Hepatocyte (in vitro differentiated cells): ENCODE data around the gene RNU6-9. TPM values are rescaled to one million over a fixed set of nuclear protein-coding genes. Genes with fewer than 3 reads are reported as not detected.

Experiments
- DNase-seq: peaks from one replicate; pipeline ENCODE4 v3.0.0-alpha.2; 2016; ENCODE audit warnings: low spot score
- H2AFZ ChIP-seq: fragments of 200-600 bp; sonication (generic); 2 replicates; pipeline ENCODE4 v1.6.0; 2016; ENCODE audit warnings: antibody characterized with exemption, mild to moderate bottlenecking
- H3K27ac ChIP-seq: fragments of 200-600 bp; sonication (generic); 2 replicates; pipeline ENCODE4 v1.5.1; 2016; ENCODE audit warnings: mild to moderate bottlenecking
- H3K27me3 ChIP-seq: fragments of 200-600 bp; sonication (generic); 2 replicates; pipeline ENCODE4 v1.6.1; 2016
- H3K36me3 ChIP-seq: fragments of 200-600 bp; sonication (generic); replicated peaks from 2 replicates; pipeline ENCODE4 v1.5.1; 2016; ENCODE audit warnings: low read depth; ENCODE audit not compliant: insufficient read depth
- H3K4me1 ChIP-seq: fragments of 200-600 bp; sonication (generic); 2 replicates; pipeline ENCODE4 v1.5.1; 2016; ENCODE audit warnings: mild to moderate bottlenecking, moderate library complexity; ENCODE audit not compliant: insufficient read depth
- H3K4me2 ChIP-seq: fragments of 200-600 bp; sonication (generic); 2 replicates; pipeline ENCODE4 v1.6.0; 2016
- H3K4me3 ChIP-seq: fragments of 200-600 bp; sonication (generic); 2 replicates; pipeline ENCODE4 v1.5.1; 2016; ENCODE audit warnings: mild to moderate bottlenecking
- H3K79me2 ChIP-seq: fragments of 200-600 bp; sonication (generic); 2 replicates; pipeline ENCODE4 v1.6.0; 2017; ENCODE audit warnings: mild to moderate bottlenecking
- H3K9me2 ChIP-seq: fragments of 200-600 bp; sonication (generic); replicated peaks from 2 replicates; pipeline ENCODE4 v1.6.0; 2017; ENCODE audit warnings: mild to moderate bottlenecking; ENCODE audit not compliant: insufficient read depth
- H3K9me3 ChIP-seq: fragments of 200-600 bp; sonication (generic); 2 replicates; pipeline ENCODE4 v1.5.1; 2016; ENCODE audit warnings: low read depth, mild to moderate bottlenecking
- H4K20me1 ChIP-seq: fragments of 200-600 bp; sonication (generic); 2 replicates; pipeline ENCODE4 v1.6.0; 2016; ENCODE audit warnings: mild to moderate bottlenecking; ENCODE audit not compliant: insufficient read depth, poor library complexity, severe bottlenecking
- CTCF ChIP-seq: fragments of 200-600 bp; sonication (generic); IDR thresholded peaks from 2 replicates; pipeline ENCODE4 v1.5.1; 2016; ENCODE audit warnings: antibody characterized with exemption, mild to moderate bottlenecking; ENCODE audit not compliant: poor library complexity
- EZH2 ChIP-seq: fragments of 200-600 bp; sonication (generic); IDR thresholded peaks from 2 replicates; pipeline ENCODE4 v1.6.1; 2016; ENCODE audit warnings: antibody characterized with exemption, mild to moderate bottlenecking, borderline replicate concordance
- EZH2phosphoT487 ChIP-seq: fragments of 200-600 bp; sonication (generic); IDR thresholded peaks from one replicate; pipeline ENCODE4 v1.6.1; 2018; ENCODE audit warnings: antibody characterized with exemption, mild to moderate bottlenecking, low read depth, moderate library complexity; ENCODE audit not compliant: unreplicated experiment, severe bottlenecking
- WGBS: methylation state at CpG from one replicate; pipeline ENCODE4 v1.1.6; 2016; ENCODE audit warnings: low lambda C conversion rate; ENCODE audit errors: missing lambda C conversion rate; 5-methylcytosine and 5-hydroxymethylcytosine counted together
- polyA plus RNA-seq: library from polyadenylated mRNA; unstranded; fragments of >200 nt; fragmentation: Nextera tagmentation; extraction: Ambion mirVana; gene quantifications from 2 replicates; pipeline ENCODE4 v1.2.1, GENCODE V29; 2016
- total RNA-seq: library from RNA; depleted of rRNA; stranded (reverse); fragments of >200 nt; gene quantifications from 2 replicates; pipeline ENCODE4 v1.2.3, GENCODE V29; 2014

The RNU6-9 gene
- total and polyA plus RNA-seq, 2 experiments from 2014 or later, result not detected

- Histone ChIP-seq H3K4me1 (peaks cover 5% of the 10 kb centered on the region), H3K9me3 (no peaks in the 10 kb centered on the region), H2AFZ (no peak overlapping the region), H3K27ac (no peak overlapping the region), H3K4me2 (no peak overlapping the region), H3K4me3 (no peak overlapping the region), H4K20me1 (no peaks in the 10 kb centered on the region), H3K79me2 (no peaks in the 10 kb centered on the region), H3K9me2 (no peaks in the 10 kb centered on the region), H3K36me3 (no peaks in the 10 kb centered on the region), H3K27me3 (no peaks in the 10 kb centered on the region)
- DNase-seq, result peak; percentile 65
- TF ChIP-seq EZH2phosphoT487 (no peak), EZH2 (no peak), CTCF (no peak)
- 37% methylated on average over 14 of the region's 48 CpGs for WGBS
These were observed 30.5 kb upstream of the RNU6-9 start for GRCh38 chr19:862581-863314.

DNA sequence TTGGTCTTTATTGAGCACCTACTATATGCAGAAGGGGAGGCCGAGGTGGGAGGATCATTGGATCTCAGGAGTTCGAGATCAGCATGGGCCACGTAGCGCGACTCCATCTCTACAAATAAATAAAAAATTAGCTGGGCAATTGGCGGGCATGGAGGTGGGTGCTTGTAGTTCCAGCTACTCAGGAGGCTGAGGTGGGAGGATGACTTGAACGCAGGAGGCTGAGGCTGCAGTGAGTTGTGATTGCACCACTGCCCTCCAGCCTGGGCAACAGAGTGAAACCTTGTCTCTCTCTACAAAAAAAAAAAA, 30.0 kb upstream of the RNU6-9 start:
- 88% methylated on average over 7 of the region's 7 CpGs for WGBS
- no peak for DNase-seq
- no peaks in the 10 kb centered on the region for H3K36me3 ChIP-seq
- H3K27ac ChIP-seq, result no peak overlapping the region
- peaks cover 5% of the 10 kb centered on the region for H3K4me1 ChIP-seq
- TF ChIP-seq CTCF, result no peak
- no peaks in the 10 kb centered on the region for H4K20me1 ChIP-seq
- no peaks in the 10 kb centered on the region for H3K27me3 ChIP-seq
- H2AFZ ChIP-seq, result no peak overlapping the region
- no peaks in the 10 kb centered on the region for H3K9me3 ChIP-seq
- no peaks in the 10 kb centered on the region for H3K9me2 ChIP-seq
- no peak overlapping the region for H3K4me3 ChIP-seq
- H3K79me2 ChIP-seq, result no peaks in the 10 kb centered on the region
- no peak overlapping the region for H3K4me2 ChIP-seq

DNA sequence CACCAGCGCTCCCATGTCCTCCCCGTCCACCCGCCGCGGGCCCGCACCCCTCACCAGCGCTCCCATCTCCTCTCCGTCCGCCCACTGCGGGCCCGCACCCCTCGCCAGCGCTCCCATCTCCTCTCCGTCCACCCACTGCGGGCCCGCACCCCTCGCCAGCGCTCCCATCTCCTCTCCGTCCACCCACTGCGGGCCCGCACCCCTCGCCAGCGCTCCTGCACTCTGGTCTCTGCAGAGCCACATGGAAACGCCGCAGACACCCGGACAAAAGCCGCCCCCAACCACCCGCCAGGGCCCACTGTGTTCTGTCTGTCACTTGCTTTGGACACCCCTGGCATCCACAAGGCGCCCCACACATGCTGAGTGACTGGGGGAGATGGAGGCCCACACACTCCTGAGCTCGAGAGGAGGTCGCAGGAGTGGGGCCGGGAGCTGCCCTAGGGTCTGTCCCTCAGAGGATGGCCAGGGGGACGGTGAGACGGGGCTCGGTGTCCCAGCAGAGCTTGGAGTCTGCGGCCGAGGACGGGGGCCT, 26.4 kb upstream of the RNU6-9 start:
- Histone ChIP-seq H3K4me3 (no peak overlapping the region), H3K4me2 (no peak overlapping the region), H3K4me1 (no peaks in the 10 kb centered on the region), H3K27me3 (no peaks in the 10 kb centered on the region), H3K9me3 (no peaks in the 10 kb centered on the region), H2AFZ (no peak overlapping the region), H4K20me1 (no peaks in the 10 kb centered on the region), H3K79me2 (no peaks in the 10 kb centered on the region), H3K9me2 (no peaks in the 10 kb centered on the region), H3K27ac (no peak overlapping the region), H3K36me3 (no peaks in the 10 kb centered on the region)
- TF ChIP-seq EZH2, result no peak
- no peak for TF ChIP-seq CTCF
- no peak for TF ChIP-seq EZH2phosphoT487
- no peak for DNase-seq
- 92% methylated on average over 17 of the region's 38 CpGs for WGBS

GRCh38 chr19:867301-867793, 25.9 kb upstream of the RNU6-9 start:
- no peak overlapping the region for H3K27ac ChIP-seq
- no peak overlapping the region for H3K4me2 ChIP-seq
- WGBS, result 77% methylated on average over 14 of the region's 16 CpGs
- no peak for DNase-seq
- no peak for TF ChIP-seq EZH2phosphoT487
- no peak for TF ChIP-seq CTCF
- TF ChIP-seq EZH2, result no peak
- H2AFZ ChIP-seq, result no peak overlapping the region
- H3K79me2 ChIP-seq, result no peaks in the 10 kb centered on the region
- H3K9me2 ChIP-seq, result no peaks in the 10 kb centered on the region
- H3K4me1 ChIP-seq, result no peaks in the 10 kb centered on the region
- H3K4me3 ChIP-seq, result no peak overlapping the region
- no peaks in the 10 kb centered on the region for H3K9me3 ChIP-seq
- H3K27me3 ChIP-seq, result no peaks in the 10 kb centered on the region
- no peaks in the 10 kb centered on the region for H3K36me3 ChIP-seq
- no peaks in the 10 kb centered on the region for H4K20me1 ChIP-seq
